ENCODE measurements around the gene OSBPL9. TPM values are rescaled to one million over a fixed set of nuclear protein-coding genes. Genes with fewer than 3 reads are reported as not detected.

Gene OSBPL9
- total RNA-seq, 1 donor from 2014 or later, result 103 TPM

DNA sequence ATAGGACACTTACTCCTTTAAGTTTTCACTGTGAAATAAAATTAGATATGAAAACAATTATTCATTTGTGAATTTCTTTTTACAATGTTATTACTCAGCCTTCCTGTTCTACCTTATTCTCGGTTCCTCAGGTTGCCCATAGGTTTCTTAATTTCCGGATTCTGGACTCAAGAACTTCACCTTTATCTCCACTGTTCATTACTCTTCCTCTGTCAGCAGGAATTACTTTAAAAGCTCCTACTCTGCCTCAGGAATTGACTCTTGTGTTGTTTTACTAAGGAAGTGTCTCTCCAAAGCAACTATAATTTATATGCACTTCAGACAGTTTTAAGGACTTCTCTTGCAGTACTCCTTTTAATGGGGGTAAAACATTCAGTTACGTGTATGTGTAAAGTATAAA lies 123.8 kb downstream of the OSBPL9 start:
- DNase-seq (ENCODE audit: low spot score in 2 of 2, unreplicated experiment in 2 of 2), result no peak
- TF ChIP-seq, protein P1, sequence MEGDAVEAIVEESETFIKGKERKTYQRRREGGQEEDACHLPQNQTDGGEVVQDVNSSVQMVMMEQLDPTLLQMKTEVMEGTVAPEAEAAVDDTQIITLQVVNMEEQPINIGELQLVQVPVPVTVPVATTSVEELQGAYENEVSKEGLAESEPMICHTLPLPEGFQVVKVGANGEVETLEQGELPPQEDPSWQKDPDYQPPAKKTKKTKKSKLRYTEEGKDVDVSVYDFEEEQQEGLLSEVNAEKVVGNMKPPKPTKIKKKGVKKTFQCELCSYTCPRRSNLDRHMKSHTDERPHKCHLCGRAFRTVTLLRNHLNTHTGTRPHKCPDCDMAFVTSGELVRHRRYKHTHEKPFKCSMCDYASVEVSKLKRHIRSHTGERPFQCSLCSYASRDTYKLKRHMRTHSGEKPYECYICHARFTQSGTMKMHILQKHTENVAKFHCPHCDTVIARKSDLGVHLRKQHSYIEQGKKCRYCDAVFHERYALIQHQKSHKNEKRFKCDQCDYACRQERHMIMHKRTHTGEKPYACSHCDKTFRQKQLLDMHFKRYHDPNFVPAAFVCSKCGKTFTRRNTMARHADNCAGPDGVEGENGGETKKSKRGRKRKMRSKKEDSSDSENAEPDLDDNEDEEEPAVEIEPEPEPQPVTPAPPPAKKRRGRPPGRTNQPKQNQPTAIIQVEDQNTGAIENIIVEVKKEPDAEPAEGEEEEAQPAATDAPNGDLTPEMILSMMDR (IDR thresholded peaks at IDR 0.05; ENCODE audit: unreplicated experiment), result no peak
- Mint-ChIP-seq H3K36me3 (peaks cover 2% of the 10 kb centered on the region), H3K9me3 (no peaks in the 10 kb centered on the region), H3K4me1 (peaks cover 53% of the 10 kb centered on the region), H3K27ac (peak overlapping the region; percentile 58), H3K27me3 (ENCODE audit: low read depth) (no peaks in the 10 kb centered on the region), H3K4me3 (no peak overlapping the region)

- H3K4me1 Mint-ChIP-seq, result peaks cover 48% of the 10 kb centered on the region
- peaks cover 2% of the 10 kb centered on the region for H3K36me3 Mint-ChIP-seq
- no peaks in the 10 kb centered on the region for H3K9me3 Mint-ChIP-seq
- H3K4me3 Mint-ChIP-seq, result no peak overlapping the region
- no peaks in the 10 kb centered on the region for H3K27me3 Mint-ChIP-seq (ENCODE audit: low read depth)
- no peak for DNase-seq (ENCODE audit: low spot score in 2 of 2, unreplicated experiment in 2 of 2)
- TF ChIP-seq, protein P1 (IDR thresholded peaks at IDR 0.05; ENCODE audit: unreplicated experiment), result no peak
- H3K27ac Mint-ChIP-seq, result peak overlapping the region; percentile 58
These were observed 124.3 kb downstream of the OSBPL9 start for GRCh38 chr1:51741121-51741681.

GRCh38 chr1:51744506-51745303 lies 127.8 kb downstream of the OSBPL9 start:
- Mint-ChIP-seq H3K36me3 (peaks cover 11% of the 10 kb centered on the region), H3K9me3 (no peaks in the 10 kb centered on the region), H3K27ac (no peak overlapping the region), H3K4me3 (no peak overlapping the region), H3K4me1 (peaks cover 25% of the 10 kb centered on the region), H3K27me3 (ENCODE audit: low read depth) (no peaks in the 10 kb centered on the region)
- DNase-seq (ENCODE audit: low spot score in 2 of 2, unreplicated experiment in 2 of 2), result no peak
- TF ChIP-seq, protein P1 (IDR thresholded peaks at IDR 0.05; ENCODE audit: unreplicated experiment), result no peak

- DNase-seq (ENCODE audit: low spot score in 2 of 2, unreplicated experiment in 2 of 2), result no peak
- H3K4me3 Mint-ChIP-seq, result no peak overlapping the region
- no peaks in the 10 kb centered on the region for H3K27me3 Mint-ChIP-seq (ENCODE audit: low read depth)
- no peak overlapping the region for H3K27ac Mint-ChIP-seq
- peaks cover 11% of the 10 kb centered on the region for H3K36me3 Mint-ChIP-seq
- H3K9me3 Mint-ChIP-seq, result no peaks in the 10 kb centered on the region
- H3K4me1 Mint-ChIP-seq, result peaks cover 22% of the 10 kb centered on the region
- TF ChIP-seq, protein P1 (IDR thresholded peaks at IDR 0.05; ENCODE audit: unreplicated experiment), result no peak
These were observed 128.3 kb downstream of the OSBPL9 start for GRCh38 chr1:51745304-51745570.

DNA sequence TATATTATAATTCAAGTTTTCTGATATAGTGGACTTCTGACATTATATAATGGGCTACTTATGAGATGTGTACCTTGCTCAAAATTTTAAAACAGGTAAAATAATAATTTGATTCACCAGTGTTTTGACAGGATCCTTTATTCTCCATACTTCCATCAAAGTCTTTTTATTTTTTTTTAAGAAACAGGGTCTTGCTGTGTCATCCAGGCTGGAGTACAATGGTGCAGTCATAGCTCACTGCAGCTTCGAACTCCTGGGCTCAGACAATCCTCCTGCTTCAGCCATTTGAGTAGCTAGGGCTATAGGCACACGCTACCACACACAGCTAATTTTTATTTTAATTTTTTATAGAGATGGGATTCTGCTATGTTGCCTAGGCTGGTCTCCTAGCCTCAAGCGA lies 132.3 kb downstream of the OSBPL9 start:
- TF ChIP-seq, protein P1 (IDR thresholded peaks at IDR 0.05; ENCODE audit: unreplicated experiment), result no peak
- Mint-ChIP-seq H3K9me3 (peaks cover 5% of the 10 kb centered on the region), H3K4me1 (peaks cover 14% of the 10 kb centered on the region), H3K4me3 (no peak overlapping the region), H3K36me3 (peaks cover 32% of the 10 kb centered on the region), H3K27ac (no peak overlapping the region), H3K27me3 (ENCODE audit: low read depth) (no peaks in the 10 kb centered on the region)
- DNase-seq (ENCODE audit: low spot score in 2 of 2, unreplicated experiment in 2 of 2), result no peak

Data from mesothelial cell of epicardium (in vitro differentiated cells).